HEK293T (cell line): ENCODE results near the gene F2R.

Experiments
- ARNT ChIP-seq: fragments of 450-650 bp; IDR thresholded peaks from 2 replicates; pipeline ENCODE4 v1.6.1; 2017; ENCODE audit warnings: mild to moderate bottlenecking
- BHLHE40 ChIP-seq: fragments of 450-650 bp; IDR thresholded peaks from 2 replicates; pipeline ENCODE4 v1.6.1; 2016; ENCODE audit warnings: mild to moderate bottlenecking, moderate library complexity, borderline replicate concordance
- FOXA1 ChIP-seq: fragments of 450-650 bp; IDR thresholded peaks from 2 replicates; pipeline ENCODE4 v1.6.1; 2016; ENCODE audit warnings: mild to moderate bottlenecking
- FOXM1 ChIP-seq: fragments of 450-650 bp; IDR thresholded peaks from 2 replicates; pipeline ENCODE4 v1.6.1; 2017; ENCODE audit warnings: mild to moderate bottlenecking, borderline replicate concordance
- HDGF ChIP-seq: fragments of 450-650 bp; IDR thresholded peaks from 2 replicates; pipeline ENCODE4 v1.6.1; 2017; ENCODE audit warnings: antibody characterized with exemption, borderline replicate concordance
- PKNOX1 ChIP-seq: fragments of 450-650 bp; IDR thresholded peaks from 2 replicates; pipeline ENCODE4 v1.6.1; 2016
- SP1 ChIP-seq: fragments of 450-650 bp; IDR thresholded peaks from 2 replicates; pipeline ENCODE4 v1.6.1; 2017
- SUZ12 ChIP-seq: fragments of 450-650 bp; IDR thresholded peaks from 2 replicates; pipeline ENCODE4 v1.6.1; 2016; ENCODE audit warnings: mild to moderate bottlenecking
- ZNF384 ChIP-seq: fragments of 450-650 bp; IDR thresholded peaks from 2 replicates; pipeline ENCODE4 v1.6.1; 2016

DNA sequence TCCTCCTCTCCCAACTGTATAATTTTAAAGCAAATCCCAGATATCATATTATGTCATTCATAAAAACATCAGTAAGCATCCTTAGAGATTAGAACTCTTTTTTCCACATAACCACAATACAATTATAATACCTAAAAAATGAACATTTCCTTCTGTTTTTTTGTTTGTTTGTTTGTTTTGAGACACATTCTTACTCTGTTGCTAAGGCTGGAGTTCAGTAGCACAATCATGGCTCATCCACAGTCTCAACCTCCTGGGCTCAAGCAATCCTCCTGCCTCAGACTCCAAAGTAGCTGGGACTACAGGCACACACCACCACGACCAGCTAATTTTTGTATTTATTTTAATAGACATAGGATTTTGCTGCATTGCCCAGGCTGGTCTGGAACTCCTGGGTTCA lies 8.0 kb downstream of the F2R start:
- TF ChIP-seq SUZ12: no peak
- no peak for TF ChIP-seq ZNF384
- no peak for TF ChIP-seq SP1
- no peak for TF ChIP-seq ARNT
- TF ChIP-seq PKNOX1: no peak
- no peak for TF ChIP-seq BHLHE40
- no peak for TF ChIP-seq FOXA1
- no peak for TF ChIP-seq FOXM1
- TF ChIP-seq HDGF: no peak
